GM13977 (cell line): ENCODE data around the gene UPF2.

Source experiments
- DNase-seq: peaks from one replicate; pipeline ENCODE4 v3.0.0; 2012; ENCODE audit warnings: low spot score
- CTCF ChIP-seq: IDR thresholded peaks from 2 replicates; pipeline ENCODE4 v1.5.1; 2012; ENCODE audit warnings: mild to moderate bottlenecking, control low read depth; ENCODE audit not compliant: insufficient read depth; ENCODE audit errors: extremely low read depth, missing control alignments
- in situ Hi-C: fragments of 300-500 bp; cut with MboI; formaldehyde crosslinking; loops from one replicate; pipeline ENCODE4 v1.12.0; 2022; ENCODE audit warnings: low sequenced_read_pairs, low pct_unique_long_range_greater_than_20kb, mixed read lengths, inconsistent platforms; ENCODE audit not compliant: unreplicated experiment

Gene UPF2

GRCh38 chr10:11885437-11886137 is 157.0 kb downstream of the UPF2 start:
- in situ Hi-C loops: no loop called here
- DNase-seq: no peak
- no peak for TF ChIP-seq CTCF

GRCh38 chr10:11884706-11885423 is 157.7 kb downstream of the UPF2 start:
- in situ Hi-C loops: no loop called here
- DNase-seq: no peak
- TF ChIP-seq CTCF: no peak

GRCh38 chr10:11882646-11883375 is 159.8 kb downstream of the UPF2 start:
- DNase-seq: no peak
- in situ Hi-C loops: no loop called here

GRCh38 chr10:11881477-11882417 is 160.9 kb downstream of the UPF2 start:
- DNase-seq: no peak
- in situ Hi-C loops: no loop called here
- TF ChIP-seq CTCF: no peak

More at GRCh38 chr10:11882646-11883375, 159.8 kb downstream of the UPF2 start:
- TF ChIP-seq CTCF: no peak

GRCh38 chr10:11881030-11881476 is 161.6 kb downstream of the UPF2 start:
- no peak for TF ChIP-seq CTCF
- no peak for DNase-seq
- in situ Hi-C loops: no loop called here
